CD4-positive, CD25-positive, alpha-beta regulatory T cell (primary cell): ENCODE measurements around the gene PEAR1. TPM values are rescaled to one million over a fixed set of nuclear protein-coding genes. Genes with fewer than 3 reads are reported as not detected.
A peak's percentile ranks its signal among the peaks of the same experiment; 100 is the strongest.

Source experiments
- ATAC-seq, 2 donors: fragments of 150-1000 bp; cut with Tn5 transposase; one replicate each; pipeline ENCODE4 v1.10.0; 2021; ENCODE audit warnings: low read depth in 2 of 2, moderate number of reproducible peaks in 2 of 2, moderate library complexity in 1 of 2
- DNase-seq, 3 donors: peaks; one replicate each; pipeline versions ENCODE4 v3.0.0 to v3.0.0-alpha.2; 2012 to 2022; ENCODE audit warnings: mixed read lengths in 1 of 3
- H3K27ac ChIP-seq: one replicate; pipeline ENCODE4 v1.7.0; 2013; ENCODE audit warnings: mild to moderate bottlenecking, low read length; ENCODE audit not compliant: insufficient read depth, poor library complexity, severe bottlenecking
- H3K27me3 ChIP-seq: one replicate; pipeline ENCODE4 v1.7.0; 2013; ENCODE audit warnings: low read length; ENCODE audit not compliant: control insufficient read depth, insufficient read depth
- H3K36me3 ChIP-seq: one replicate; pipeline ENCODE4 v1.7.0; 2013; ENCODE audit warnings: mild to moderate bottlenecking, low read length, moderate library complexity; ENCODE audit not compliant: control insufficient read depth, insufficient read depth
- H3K4me1 ChIP-seq: 2 replicates; pipeline ENCODE4 v1.7.0; 2013; ENCODE audit warnings: mild to moderate bottlenecking, low read length; ENCODE audit not compliant: insufficient read depth, control insufficient read depth, poor library complexity, severe bottlenecking
- H3K4me3 ChIP-seq: one replicate; pipeline ENCODE4 v1.7.0; 2013; ENCODE audit warnings: low read depth, mild to moderate bottlenecking, low read length, moderate library complexity
- H3K9me3 ChIP-seq, 2 experiments: 1 replicate in 1 of 2; 2 replicates in 1 of 2; pipeline ENCODE4 v1.7.0; 2013; ENCODE audit warnings: low read length in 2 of 2, mild to moderate bottlenecking in 1 of 2, moderate library complexity in 1 of 2; ENCODE audit not compliant: control insufficient read depth in 2 of 2
- H3K27ac Mint-ChIP-seq, 3 donors: one replicate each; pipeline ENCODE4 v1.8.0; 2020 to 2022; ENCODE audit warnings: mild to moderate bottlenecking in 3 of 3, mixed read lengths in 3 of 3, moderate library complexity in 2 of 3
- H3K27me3 Mint-ChIP-seq: one replicate; pipeline ENCODE4 v1.8.0; 2022; ENCODE audit warnings: mild to moderate bottlenecking, mixed read lengths
- H3K36me3 Mint-ChIP-seq: one replicate; pipeline ENCODE4 v1.8.0; 2020; ENCODE audit warnings: mixed read lengths
- H3K4me1 Mint-ChIP-seq, 4 donors: one replicate each; pipeline ENCODE4 v1.8.0; 2020 to 2022; ENCODE audit warnings: mixed read lengths in 4 of 4, mild to moderate bottlenecking in 1 of 4
- H3K4me3 Mint-ChIP-seq, 4 donors: one replicate each; pipeline ENCODE4 v1.8.0; 2020 to 2022; ENCODE audit warnings: mild to moderate bottlenecking in 4 of 4, mixed read lengths in 4 of 4, moderate library complexity in 3 of 4
- H3K9me3 Mint-ChIP-seq, 7 donors: one replicate each; pipeline ENCODE4 v1.8.0; 2020 to 2022; ENCODE audit warnings: mixed read lengths in 7 of 7, mild to moderate bottlenecking in 3 of 7, moderate library complexity in 2 of 7
- polyA plus RNA-seq, 4 donors: library from polyadenylated mRNA; unstranded; fragments of 300-500 nt; fragmentation: Illumina TruSeq; gene quantifications; one replicate each; pipeline ENCODE4 v1.2.3, GENCODE V29; 2021
- total RNA-seq: library from RNA; stranded (reverse); gene quantifications from one replicate; pipeline ENCODE4 v1.2.3, GENCODE V29; 2022

The PEAR1 gene
- total and polyA plus RNA-seq, 5 donors from 2014 or later = 1.3 TPM; not detected in 4

- Histone ChIP-seq H3K36me3 (no peaks in the 10 kb centered on the region), H3K27ac (no peak overlapping the region), H3K9me3 (no peaks in the 10 kb centered on the region), H3K27me3 (no peaks in the 10 kb centered on the region), H3K4me3 (no peak overlapping the region), H3K4me1 (no peaks in the 10 kb centered on the region)
- ATAC-seq = no peak
- H3K9me3 Mint-ChIP-seq = no peaks in the 10 kb centered on the region
- peaks cover 4% of the 10 kb centered on the region for H3K36me3 Mint-ChIP-seq
- no peak overlapping the region for H3K27ac Mint-ChIP-seq
- H3K4me1 Mint-ChIP-seq = peaks cover 0 to 3% (median 2%) of the 10 kb centered on the region in 4 donors
- H3K27me3 Mint-ChIP-seq = peaks cover 46% of the 10 kb centered on the region
- no peak overlapping the region for H3K4me3 Mint-ChIP-seq
- no peak for DNase-seq
These were observed 8.2 kb upstream of the PEAR1 start for GRCh38 chr1:156885314-156885713.

- DNase-seq (no peak), ATAC-seq (no peak)
- no peaks in the 10 kb centered on the region for H3K9me3 ChIP-seq
- H3K9me3 Mint-ChIP-seq = no peaks in the 10 kb centered on the region
- H3K4me1 ChIP-seq = no peaks in the 10 kb centered on the region
- H3K36me3 ChIP-seq = no peaks in the 10 kb centered on the region
- H3K27me3 Mint-ChIP-seq = peaks cover 52% of the 10 kb centered on the region
- H3K4me3 Mint-ChIP-seq = no peak overlapping the region
- H3K4me3 ChIP-seq = no peak overlapping the region
- no peak overlapping the region for H3K27ac ChIP-seq
- H3K27me3 ChIP-seq = no peaks in the 10 kb centered on the region
- H3K36me3 Mint-ChIP-seq = peaks cover 4% of the 10 kb centered on the region
- no peak overlapping the region for H3K27ac Mint-ChIP-seq
- H3K4me1 Mint-ChIP-seq = peaks cover 0 to 4% (median 3%) of the 10 kb centered on the region in 4 donors
These were observed 7.6 kb upstream of the PEAR1 start for GRCh38 chr1:156885880-156886355.

GRCh38 chr1:156886583-156887281, 6.8 kb upstream of the PEAR1 start:
- Mint-ChIP-seq H3K9me3 (no peaks in the 10 kb centered on the region), H3K27me3 (peaks cover 58% of the 10 kb centered on the region), H3K4me1 (peaks cover 0 to 6% (median 4%) of the 10 kb centered on the region in 4 donors), H3K4me3 (no peak overlapping the region), H3K27ac (no peak overlapping the region), H3K36me3 (peaks cover 4% of the 10 kb centered on the region)
- Histone ChIP-seq H3K27me3 (no peaks in the 10 kb centered on the region), H3K36me3 (no peaks in the 10 kb centered on the region), H3K27ac (no peak overlapping the region), H3K4me3 (no peak overlapping the region), H3K4me1 (no peaks in the 10 kb centered on the region), H3K9me3 (no peaks in the 10 kb centered on the region)
- no peak for ATAC-seq
- no peak for DNase-seq

- Histone ChIP-seq H3K9me3 (no peaks in the 10 kb centered on the region), H3K27ac (no peak overlapping the region), H3K4me3 (no peak overlapping the region), H3K4me1 (peaks cover 4% of the 10 kb centered on the region), H3K27me3 (no peaks in the 10 kb centered on the region), H3K36me3 (no peaks in the 10 kb centered on the region)
- no peak for DNase-seq
- Mint-ChIP-seq H3K27ac (no peak overlapping the region), H3K36me3 (peaks cover 4% of the 10 kb centered on the region), H3K4me1 (peaks cover 0 to 12% (median 7%) of the 10 kb centered on the region in 4 donors), H3K4me3 (no peak overlapping the region), H3K9me3 (no peaks in the 10 kb centered on the region), H3K27me3 (peaks cover 58% of the 10 kb centered on the region)
- ATAC-seq = no peak
These were observed 6.2 kb upstream of the PEAR1 start for GRCh38 chr1:156887317-156887716.

GRCh38 chr1:156887734-156888133, 5.8 kb upstream of the PEAR1 start:
- H3K36me3 Mint-ChIP-seq = peaks cover 4% of the 10 kb centered on the region

GRCh38 chr1:156889802-156890580, 3.5 kb upstream of the PEAR1 start:
- H3K27me3 Mint-ChIP-seq = peaks cover 68% of the 10 kb centered on the region
- Histone ChIP-seq H3K4me1 (peaks cover 19% of the 10 kb centered on the region), H3K36me3 (no peaks in the 10 kb centered on the region), H3K27ac (no peak overlapping the region), H3K27me3 (peaks cover 6% of the 10 kb centered on the region), H3K4me3 (no peak overlapping the region), H3K9me3 (no peaks in the 10 kb centered on the region)
- peak; percentile 30 to 61 (median 34) for DNase-seq
- no peak for ATAC-seq
- H3K27ac Mint-ChIP-seq = no peak overlapping the region
- H3K4me3 Mint-ChIP-seq = peak overlapping the region in 2 of 4 donors; percentile 0 to 14
- peaks cover 0 to 23% (median 15%) of the 10 kb centered on the region in 4 donors for H3K4me1 Mint-ChIP-seq
- H3K36me3 Mint-ChIP-seq = peaks cover 4% of the 10 kb centered on the region
- peaks cover 0 to 1% (median 0%) of the 10 kb centered on the region in 7 donors for H3K9me3 Mint-ChIP-seq

More at GRCh38 chr1:156887734-156888133, 5.8 kb upstream of the PEAR1 start:
- no peaks in the 10 kb centered on the region for H3K9me3 Mint-ChIP-seq
- Histone ChIP-seq H3K27me3 (no peaks in the 10 kb centered on the region), H3K4me1 (peaks cover 8% of the 10 kb centered on the region), H3K9me3 (no peaks in the 10 kb centered on the region), H3K27ac (no peak overlapping the region), H3K4me3 (no peak overlapping the region), H3K36me3 (no peaks in the 10 kb centered on the region)
- peaks cover 62% of the 10 kb centered on the region for H3K27me3 Mint-ChIP-seq
- no peak overlapping the region for H3K27ac Mint-ChIP-seq
- H3K4me1 Mint-ChIP-seq = peaks cover 0 to 16% (median 9%) of the 10 kb centered on the region in 4 donors
- DNase-seq = no peak
- H3K4me3 Mint-ChIP-seq = no peak overlapping the region
- ATAC-seq = no peak

GRCh38 chr1:156892190-156893047, 1.1 kb upstream of the PEAR1 start:
- H3K27ac Mint-ChIP-seq = peak overlapping the region in 1 of 3 donors; percentile 69
- ATAC-seq = peak; percentile 81 to 87

More at GRCh38 chr1:156892190-156893047, 1.1 kb upstream of the PEAR1 start:
- peaks cover 6% of the 10 kb centered on the region for H3K27me3 ChIP-seq
- H3K4me3 ChIP-seq = peak overlapping the region; percentile 44
- peak; percentile 68 to 86 (median 78) for DNase-seq
- peaks cover 19% of the 10 kb centered on the region for H3K4me1 ChIP-seq
- H3K9me3 ChIP-seq = no peaks in the 10 kb centered on the region
- H3K27ac ChIP-seq = no peak overlapping the region
- H3K9me3 Mint-ChIP-seq = peaks cover 0 to 1% (median 0%) of the 10 kb centered on the region in 7 donors
- peak overlapping the region; percentile 36 to 86 (median 76) for H3K4me3 Mint-ChIP-seq
- peaks cover 4% of the 10 kb centered on the region for H3K36me3 Mint-ChIP-seq
- H3K36me3 ChIP-seq = no peaks in the 10 kb centered on the region
- peaks cover 74% of the 10 kb centered on the region for H3K27me3 Mint-ChIP-seq
- peaks cover 0 to 24% (median 15%) of the 10 kb centered on the region in 4 donors for H3K4me1 Mint-ChIP-seq
